ENCODE data around the gene MAP4K2.

GRCh38 chr11:64736654-64737053 lies 66.4 kb downstream of the MAP4K2 start:
- no peak for TF ChIP-seq CTCF (IDR thresholded peaks at IDR 0.05)
- TF ChIP-seq EP300 (IDR thresholded peaks at IDR 0.05) = no peak
- no peak for TF ChIP-seq POLR2AphosphoS5 (IDR thresholded peaks at IDR 0.05)
